ENCODE data around the gene PROM1.

PROM1 gene

DNA sequence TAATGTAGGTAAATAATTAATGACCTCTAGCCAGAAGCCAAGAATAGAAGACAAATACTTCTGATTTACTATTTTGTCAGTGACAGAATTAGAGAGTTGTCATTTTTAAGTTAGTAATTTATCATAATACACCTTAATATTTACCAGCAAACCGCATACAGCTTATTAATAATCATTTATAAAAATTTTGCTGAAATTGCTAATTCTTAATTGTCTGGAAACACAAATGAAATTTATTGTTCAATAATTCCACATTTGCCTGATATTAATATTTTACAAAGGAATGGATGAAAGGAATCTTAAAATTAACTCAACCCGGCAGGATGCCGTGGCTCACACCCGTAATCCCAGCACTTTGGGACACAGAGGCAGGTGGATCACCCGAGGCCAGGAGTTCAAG is 44.7 kb downstream of the PROM1 start:
- Histone ChIP-seq H3K27ac (no peak overlapping the region), H3K4me3 (no peak overlapping the region)
- TF ChIP-seq, protein P1, sequence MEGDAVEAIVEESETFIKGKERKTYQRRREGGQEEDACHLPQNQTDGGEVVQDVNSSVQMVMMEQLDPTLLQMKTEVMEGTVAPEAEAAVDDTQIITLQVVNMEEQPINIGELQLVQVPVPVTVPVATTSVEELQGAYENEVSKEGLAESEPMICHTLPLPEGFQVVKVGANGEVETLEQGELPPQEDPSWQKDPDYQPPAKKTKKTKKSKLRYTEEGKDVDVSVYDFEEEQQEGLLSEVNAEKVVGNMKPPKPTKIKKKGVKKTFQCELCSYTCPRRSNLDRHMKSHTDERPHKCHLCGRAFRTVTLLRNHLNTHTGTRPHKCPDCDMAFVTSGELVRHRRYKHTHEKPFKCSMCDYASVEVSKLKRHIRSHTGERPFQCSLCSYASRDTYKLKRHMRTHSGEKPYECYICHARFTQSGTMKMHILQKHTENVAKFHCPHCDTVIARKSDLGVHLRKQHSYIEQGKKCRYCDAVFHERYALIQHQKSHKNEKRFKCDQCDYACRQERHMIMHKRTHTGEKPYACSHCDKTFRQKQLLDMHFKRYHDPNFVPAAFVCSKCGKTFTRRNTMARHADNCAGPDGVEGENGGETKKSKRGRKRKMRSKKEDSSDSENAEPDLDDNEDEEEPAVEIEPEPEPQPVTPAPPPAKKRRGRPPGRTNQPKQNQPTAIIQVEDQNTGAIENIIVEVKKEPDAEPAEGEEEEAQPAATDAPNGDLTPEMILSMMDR (IDR thresholded peaks at IDR 0.05), result no peak
- DNase-seq (ENCODE audit: low spot score), result no peak

DNA sequence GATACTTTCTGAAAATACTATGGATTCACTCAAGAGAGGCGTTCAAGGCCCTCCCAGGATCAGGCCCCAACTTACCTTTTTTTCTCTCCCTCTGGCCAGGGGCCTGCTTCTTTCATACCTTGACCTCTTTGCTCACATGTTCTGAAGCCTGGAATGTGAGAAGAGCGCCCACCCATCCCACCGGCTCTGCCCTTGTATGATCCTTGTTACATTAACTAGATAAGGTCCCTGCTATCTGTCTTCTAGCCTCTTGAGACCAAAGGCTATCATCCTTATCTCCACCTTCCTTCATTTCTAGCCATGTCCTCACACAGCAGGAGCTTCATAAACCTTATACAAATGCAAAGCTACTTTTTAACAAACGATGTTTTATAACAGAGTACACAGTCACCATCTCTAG is 45.9 kb downstream of the PROM1 start:
- no peak for DNase-seq (ENCODE audit: low spot score)
- no peak overlapping the region for H3K27ac ChIP-seq
- no peak overlapping the region for H3K4me3 ChIP-seq
- TF ChIP-seq, protein P1 (IDR thresholded peaks at IDR 0.05), result no peak

DNA sequence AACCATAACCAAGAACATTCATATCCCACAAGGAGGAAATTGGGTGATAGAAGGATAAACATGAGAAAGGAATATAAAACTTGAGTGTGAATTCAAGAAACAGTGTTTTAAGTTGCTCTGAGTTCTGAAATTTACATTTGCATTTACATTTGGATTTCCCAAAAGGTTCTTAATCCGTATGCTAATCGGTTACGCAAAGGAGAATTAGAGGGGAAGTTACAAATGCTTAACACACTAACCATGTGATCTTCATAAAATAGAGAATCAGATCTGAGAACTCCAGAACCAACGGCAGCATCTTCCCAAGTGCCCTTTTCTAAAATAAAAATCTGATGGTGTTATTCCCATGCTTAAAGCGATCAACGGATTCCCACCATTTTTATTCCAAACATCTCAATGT is 48.0 kb downstream of the PROM1 start:
- Histone ChIP-seq H3K4me3 (no peak overlapping the region), H3K27ac (no peak overlapping the region)
- no peak for DNase-seq (ENCODE audit: low spot score)
- TF ChIP-seq, protein P1 (IDR thresholded peaks at IDR 0.05), result no peak

DNA sequence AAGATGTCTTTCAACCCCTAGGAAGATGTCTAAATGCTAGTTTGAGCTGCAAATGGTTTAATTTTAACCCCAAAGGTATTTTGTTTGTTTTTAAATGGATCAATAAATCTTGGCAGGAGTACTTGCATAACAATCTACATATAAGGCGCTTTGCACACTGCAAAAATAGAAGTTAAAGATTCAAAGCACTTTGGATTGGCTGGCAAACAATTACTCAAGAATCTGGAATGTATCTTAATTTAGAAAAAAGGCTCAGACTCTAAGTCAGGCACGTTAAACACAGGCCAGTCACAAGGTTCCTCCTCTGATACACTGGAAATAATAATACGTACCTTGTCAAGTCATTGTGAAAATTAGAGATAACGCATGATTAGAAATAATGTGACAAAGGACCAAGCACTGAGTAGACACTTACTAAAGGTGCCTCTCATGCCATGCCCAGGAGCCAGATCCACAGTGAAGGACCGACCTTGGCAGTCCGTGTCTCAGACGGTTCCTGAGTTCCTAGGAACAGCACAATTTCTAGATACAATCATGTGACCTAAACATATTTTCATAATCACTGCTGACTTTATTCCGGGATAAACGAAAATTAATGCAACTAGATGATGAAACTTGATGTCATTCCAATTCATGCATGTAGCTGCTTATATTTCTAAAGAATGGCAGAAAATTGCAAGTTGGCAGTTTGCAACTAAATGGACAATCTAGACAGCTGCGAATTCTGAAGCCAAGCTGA is 49.6 kb downstream of the PROM1 start:
- Histone ChIP-seq H3K4me3 (peak overlapping the region; percentile 23), H3K27ac (peak overlapping the region; percentile 54 to 79)
- TF ChIP-seq, protein P1 (IDR thresholded peaks at IDR 0.05), result no peak
- DNase-seq (ENCODE audit: low spot score), result no peak

DNA sequence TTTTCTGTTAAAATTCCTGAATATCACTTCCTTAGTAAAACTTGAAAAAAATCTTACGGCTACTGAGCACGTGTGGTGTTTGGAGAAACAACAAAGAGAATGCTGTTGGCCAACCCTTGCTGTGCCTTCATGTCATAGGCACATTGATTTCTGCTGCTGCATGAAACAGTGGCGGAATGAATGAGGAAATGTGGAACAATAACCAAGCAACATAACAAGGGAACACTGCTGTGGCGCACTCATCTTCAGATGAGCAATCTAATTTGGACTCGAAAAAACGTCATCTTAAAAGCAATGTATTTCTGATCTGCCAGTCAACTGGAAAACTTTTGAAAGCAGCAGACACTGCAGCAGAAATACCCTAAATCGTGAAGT is 51.4 kb downstream of the PROM1 start:
- TF ChIP-seq, protein P1 (IDR thresholded peaks at IDR 0.05), result no peak
- no peak overlapping the region for H3K27ac ChIP-seq
- no peak overlapping the region for H3K4me3 ChIP-seq
- DNase-seq (ENCODE audit: low spot score), result no peak

DNA sequence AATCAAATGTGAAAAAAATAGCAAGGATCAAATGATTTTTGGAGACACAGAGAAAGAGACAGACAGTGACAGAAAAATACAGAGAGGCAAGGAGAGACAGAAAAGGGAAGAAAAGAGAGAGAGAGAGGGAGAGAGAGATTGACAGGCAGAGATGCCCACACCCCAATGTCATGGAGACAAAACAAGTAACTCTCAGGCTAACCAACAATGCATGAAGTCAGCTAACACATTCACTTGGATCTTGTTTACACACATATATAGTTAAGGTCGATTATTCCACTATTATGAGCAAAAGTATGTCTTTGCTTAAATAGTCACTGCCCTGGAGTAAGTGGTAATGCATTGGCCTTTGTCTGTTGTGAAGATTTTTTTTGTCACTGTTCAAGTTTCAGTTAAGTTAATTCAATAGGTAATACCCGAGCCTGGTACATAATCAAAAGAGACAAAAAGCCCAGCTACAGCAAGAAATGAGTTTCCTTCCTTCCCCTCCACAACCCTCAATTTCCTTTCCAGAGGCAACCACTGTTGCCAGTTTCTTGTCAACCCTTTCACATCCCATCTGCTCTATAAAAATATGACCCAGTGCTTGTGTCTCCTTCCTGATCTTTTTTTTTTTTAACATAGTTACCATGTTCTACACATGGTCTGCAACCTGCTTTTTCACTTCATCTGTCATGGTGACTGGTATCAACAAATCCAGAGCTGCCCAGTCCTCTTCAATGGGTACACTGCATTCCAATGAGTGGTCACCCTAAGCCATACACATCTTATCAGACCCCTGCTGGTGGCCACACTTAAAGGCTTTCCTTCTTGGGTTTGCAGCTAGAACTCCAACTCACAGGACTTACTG is 52.1 kb downstream of the PROM1 start:
- Histone ChIP-seq H3K4me3 (no peak overlapping the region), H3K27ac (no peak overlapping the region)
- no peak for DNase-seq (ENCODE audit: low spot score)
- TF ChIP-seq, protein P1 (IDR thresholded peaks at IDR 0.05), result no peak

All from coronary artery (tissue), 2 donors.